NCI-H526 treated with DMSO at 0.1 percent for 48 hours (cell line): ENCODE measurements around the gene MYADM.
"Not testable (repeated sequence)": the region's sequence is repeated elsewhere in the genome, so short reads cannot be mapped to it uniquely, and the experiment has no call there.

Experiments used
- DNase-seq: peaks from one replicate; lab custom pipeline; 2025; lab: John Stamatoyannopoulos, UW

MYADM gene

GRCh38 chr19:53868892-53869804 is 1.5 kb downstream of the MYADM start:
- peak; percentile 77 for DNase-seq

DNA sequence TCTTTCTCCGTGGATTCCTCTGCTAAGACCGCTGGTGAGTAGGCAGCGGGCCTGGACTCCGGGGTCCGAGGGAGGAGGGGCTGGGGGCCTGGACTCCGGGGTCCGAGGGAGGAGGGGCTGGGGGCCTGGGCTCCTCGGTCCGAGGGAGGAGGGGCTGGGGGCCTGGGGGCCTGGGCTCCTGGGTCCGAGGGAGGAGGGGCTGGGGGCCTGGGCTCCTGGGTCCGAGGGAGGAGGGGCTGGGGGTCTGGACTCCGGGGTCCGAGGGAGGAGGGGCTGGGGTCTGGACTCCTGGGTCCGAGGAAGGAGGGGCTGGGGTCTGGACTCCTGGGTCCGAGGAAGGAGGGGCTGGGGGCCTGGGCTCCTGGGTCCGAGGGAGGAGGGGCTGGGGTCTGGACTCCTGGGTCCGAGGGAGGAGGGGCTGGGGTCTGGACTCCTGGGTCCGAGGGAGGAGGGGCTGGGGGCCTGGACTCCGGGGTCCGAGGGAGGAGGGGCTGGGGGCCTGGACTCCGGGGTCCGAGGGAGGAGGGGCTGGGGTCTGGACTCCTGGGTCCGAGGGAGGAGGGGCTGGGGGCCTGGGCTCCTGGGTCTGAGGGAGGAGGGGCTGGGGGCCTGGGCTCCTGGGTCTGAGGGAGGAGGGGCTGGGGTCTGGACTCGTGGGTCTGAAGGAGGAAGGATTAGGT is 2.3 kb downstream of the MYADM start:
- DNase-seq, result not testable (repeated sequence)

- no peak for DNase-seq
These were observed 2.8 kb downstream of the MYADM start for GRCh38 chr19:53870485-53870844.

- DNase-seq, result no peak
These were observed 3.8 kb downstream of the MYADM start for GRCh38 chr19:53871454-53871853.

DNA sequence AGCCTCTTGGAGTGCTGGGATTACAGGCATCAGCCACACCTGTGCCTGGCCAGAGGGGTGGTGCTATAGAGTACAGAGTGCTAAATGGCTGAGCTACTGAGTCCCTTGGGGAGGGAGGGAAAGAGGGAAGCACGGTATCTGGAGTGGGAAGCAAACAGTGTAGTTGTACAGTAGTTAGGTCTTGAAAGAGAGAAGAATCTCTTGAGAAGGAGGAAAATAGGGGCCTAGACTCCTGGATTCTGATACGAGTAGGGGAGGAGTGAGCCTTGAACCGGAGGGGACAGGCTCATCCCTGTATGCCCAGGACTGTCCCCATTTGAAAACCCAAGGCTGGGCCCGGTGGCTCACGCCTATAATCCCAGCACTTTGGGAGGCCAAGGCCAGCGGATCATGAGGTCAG is 5.1 kb downstream of the MYADM start:
- no peak for DNase-seq

GRCh38 chr19:53873773-53874605 is 6.3 kb downstream of the MYADM start:
- DNase-seq, result no peak

DNA sequence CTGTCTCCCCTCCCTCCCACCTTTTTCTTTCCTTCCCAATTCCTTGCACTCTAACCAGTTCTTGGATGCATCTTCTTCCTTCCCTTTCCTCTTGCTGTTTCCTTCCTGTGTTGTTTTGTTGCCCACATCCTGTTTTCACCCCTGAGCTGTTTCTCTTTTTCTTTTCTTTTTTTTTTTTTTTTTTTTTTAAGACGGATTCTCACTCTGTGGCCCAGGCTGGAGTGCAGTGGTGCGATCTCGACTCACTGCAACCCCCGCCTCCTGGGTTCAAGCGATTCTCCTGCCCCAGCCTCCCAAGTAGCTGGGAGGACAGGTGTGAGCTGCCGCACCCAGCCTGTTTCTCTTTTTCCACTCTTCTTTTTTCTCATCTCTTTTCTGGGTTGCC is 6.9 kb downstream of the MYADM start:
- DNase-seq, result no peak

DNA sequence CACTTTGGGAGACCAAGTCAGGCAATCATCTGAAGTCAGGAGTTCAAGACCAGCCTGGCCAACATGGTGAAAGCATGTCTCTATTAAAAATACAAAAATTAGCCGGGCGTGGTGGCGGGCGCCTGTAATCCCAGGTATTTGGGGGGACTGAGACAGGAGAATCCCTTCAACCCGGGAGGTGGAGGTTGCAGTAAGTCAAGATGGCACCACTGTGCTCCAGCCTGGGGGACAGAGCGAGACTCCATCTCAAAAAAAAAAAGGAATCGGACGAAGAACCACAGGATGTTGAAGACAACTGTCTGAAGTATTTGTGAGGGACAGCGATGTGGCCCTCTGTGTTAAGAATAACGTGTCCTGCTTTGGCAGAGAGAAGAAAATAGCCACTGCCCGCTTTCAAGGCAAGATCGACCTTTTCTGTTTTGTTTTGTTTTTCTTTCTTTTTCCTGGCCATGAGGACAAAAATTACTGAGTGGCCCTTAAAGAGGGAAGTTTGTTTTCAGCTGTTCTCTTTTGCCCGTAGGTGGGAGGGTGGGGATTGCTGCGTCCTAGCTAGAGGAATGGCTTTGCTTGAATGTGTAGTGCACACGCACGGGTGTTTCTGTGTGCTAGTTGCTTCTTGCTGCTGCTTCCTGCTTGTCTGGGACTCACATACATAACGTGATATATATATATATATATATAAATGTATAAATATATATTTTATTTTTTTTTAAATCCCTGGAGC is 8.1 kb downstream of the MYADM start:
- no peak for DNase-seq

GRCh38 chr19:53876651-53877224 is 9.1 kb downstream of the MYADM start:
- no peak for DNase-seq

DNA sequence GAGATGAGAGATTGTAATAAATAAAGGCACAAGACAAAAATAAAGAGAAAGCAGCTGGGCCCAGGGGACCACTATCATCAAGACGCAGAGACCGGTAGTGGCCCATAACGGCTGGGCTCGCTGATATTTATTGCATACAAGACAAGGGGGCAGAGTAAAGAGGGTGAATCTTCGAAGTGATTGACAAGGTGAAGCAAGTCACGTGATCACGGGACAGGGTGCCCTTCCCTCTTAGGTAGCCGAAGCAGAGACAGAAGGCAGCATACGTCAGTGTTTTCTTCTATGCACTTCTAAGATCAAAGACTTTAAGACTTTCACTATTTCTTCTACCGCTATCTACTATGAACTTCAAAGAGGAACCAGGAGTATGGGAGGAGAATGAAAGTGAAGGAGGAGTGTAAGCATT is 9.7 kb downstream of the MYADM start:
- no peak for DNase-seq

- DNase-seq, result no peak
These were observed 11.1 kb downstream of the MYADM start for GRCh38 chr19:53878776-53879139.

DNA sequence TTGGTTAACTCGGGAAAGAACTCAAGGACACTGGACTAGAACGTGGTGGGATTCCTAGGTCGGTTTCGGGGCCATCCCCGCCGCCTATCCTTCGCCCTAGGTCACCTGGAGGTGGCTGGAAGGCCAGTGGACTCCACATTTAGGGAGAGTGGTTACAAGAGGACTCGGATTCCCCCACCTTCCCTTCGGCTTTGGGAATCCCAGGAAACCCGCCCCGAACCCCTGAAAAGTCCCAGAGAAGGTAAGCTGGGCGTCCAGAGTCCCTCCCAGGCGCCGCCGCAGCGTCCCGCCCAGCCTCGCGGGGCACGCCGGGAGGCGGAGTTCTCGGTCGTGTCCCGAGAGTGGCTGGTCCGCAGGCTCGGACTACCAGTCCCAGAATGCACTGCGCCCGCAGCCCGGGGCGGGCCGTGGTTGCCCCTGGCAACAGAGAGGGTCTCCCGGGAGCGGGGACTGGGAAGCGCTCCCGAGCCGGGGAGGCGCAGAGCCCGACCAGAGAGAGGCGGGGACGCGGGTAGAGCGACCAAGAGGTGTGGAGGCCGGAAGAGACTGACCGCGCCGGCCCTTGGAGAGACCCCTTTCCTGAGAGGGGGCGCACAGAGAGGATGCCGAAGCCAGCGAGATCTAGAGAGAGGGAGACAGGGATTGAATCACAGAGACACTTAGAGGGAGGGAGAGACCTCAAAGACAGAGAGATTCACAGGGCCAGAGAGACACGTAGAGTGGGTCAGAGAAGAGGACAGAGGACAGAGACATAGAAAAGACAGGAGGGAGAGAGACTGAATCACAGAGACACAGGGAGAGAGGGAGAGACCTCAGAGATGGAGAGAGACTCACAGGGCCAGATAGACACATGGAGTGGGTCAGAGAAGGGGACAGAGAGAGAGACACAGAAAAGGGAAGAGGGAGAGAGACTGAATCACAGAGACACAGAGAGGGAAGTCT is 11.7 kb downstream of the MYADM start:
- DNase-seq, result peak; percentile 99

GRCh38 chr19:53880711-53881481 is 13.2 kb downstream of the MYADM start:
- DNase-seq, result peak; percentile 64

GRCh38 chr19:53881482-53882390 is 14.1 kb downstream of the MYADM start, which contains the start of gene PRKCG:
Gene PRKCG, plus strand, starts transcription at chr19:53882197. Its CDS starts 298 bp downstream, at chr19:53882495.
- DNase-seq, result peak; percentile 84

DNA sequence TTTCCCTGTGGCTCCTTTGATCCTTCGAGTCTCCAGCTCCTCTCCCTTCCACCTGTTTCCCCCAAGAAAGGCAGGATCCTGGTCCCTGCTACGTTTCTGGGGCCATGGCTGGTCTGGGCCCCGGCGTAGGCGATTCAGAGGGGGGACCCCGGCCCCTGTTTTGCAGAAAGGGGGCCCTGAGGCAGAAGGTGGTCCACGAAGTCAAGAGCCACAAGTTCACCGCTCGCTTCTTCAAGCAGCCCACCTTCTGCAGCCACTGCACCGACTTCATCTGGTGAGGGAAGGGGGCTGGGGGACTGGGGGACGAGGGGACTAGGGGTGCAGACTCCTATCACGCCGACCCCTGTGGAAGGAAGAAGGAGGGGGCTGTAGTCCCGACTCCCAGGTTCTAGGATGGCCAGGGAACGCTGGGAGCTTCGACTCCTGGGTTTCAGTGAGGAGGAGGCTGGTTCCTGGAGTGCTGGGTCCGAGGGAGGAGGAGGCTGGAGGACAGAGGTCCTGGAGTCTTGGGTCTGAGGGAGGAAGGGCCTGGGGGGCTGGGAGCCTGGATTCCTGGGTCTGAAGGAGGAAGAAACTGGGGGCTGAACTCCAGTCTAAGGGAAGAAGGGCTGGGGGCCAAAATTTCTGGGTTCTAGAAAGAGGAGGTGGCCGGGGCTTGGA is 14.8 kb downstream of the MYADM start:
- no peak for DNase-seq

DNA sequence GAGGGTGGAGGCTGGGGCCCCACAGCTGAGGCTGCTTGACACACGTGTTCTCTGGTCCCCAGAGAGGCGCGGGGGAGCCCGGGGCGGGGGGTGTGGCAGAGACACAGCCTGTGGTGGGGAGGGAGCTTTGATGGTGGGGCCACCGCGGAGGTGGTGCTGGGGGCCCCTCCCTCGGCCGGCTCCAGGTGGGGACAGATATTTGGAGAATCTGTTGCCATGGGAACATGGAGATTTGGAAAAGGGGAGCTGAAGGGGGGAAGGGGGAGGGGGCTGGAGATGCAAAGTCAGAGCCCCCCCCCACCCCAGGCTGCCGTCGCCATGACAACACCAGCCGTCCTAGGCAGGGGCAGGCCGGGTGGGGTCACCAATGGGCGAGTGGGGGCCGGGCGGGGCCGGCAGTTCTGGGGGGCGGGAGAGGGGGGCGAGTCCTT is 15.6 kb downstream of the MYADM start:
- DNase-seq, result no peak

GRCh38 chr19:53883741-53884140 is 16.1 kb downstream of the MYADM start:
- no peak for DNase-seq

- no peak for DNase-seq
These were observed 16.6 kb downstream of the MYADM start for GRCh38 chr19:53884256-53884655.
